ENCODE data around the gene BCAR1.

DNA sequence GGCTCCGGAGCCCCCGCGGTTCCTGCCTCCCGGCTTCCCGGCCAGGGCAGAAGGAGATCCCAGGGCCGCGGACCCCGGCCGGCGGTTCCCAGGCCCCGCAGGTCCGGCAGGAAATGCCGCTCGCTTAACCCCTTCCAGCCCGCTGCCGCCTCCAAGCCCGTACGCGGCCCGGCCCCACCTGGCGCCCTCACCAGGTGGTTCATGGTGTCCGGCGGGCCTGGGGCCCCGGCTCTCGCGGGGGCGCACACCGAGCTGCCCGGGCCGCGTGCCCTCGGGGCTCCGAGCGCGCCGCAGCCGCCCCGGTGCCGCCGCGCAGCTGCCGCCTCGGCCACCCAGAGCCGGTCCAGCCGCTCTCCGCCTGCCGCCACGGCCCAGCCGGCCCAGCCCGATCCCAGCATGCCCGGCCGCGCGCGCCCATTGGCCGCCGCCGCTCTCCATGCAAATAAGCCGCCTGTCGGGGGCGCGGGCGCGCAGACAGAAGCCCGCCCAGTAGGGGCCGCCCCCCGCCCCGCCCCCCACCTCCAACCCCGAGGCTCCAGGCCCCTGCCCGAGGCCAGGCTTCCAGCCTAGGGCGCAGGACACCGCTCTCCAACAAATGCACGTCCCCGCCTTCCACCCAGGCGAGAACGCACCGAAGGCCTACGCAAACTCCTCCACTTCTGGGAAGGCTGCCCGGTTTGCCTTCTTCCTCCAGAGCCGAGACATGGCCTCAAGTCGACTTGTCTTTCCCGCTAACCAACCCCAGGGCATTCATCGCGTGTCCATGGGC is at the start of gene BCAR1:
- peak; percentile 15 for TF ChIP-seq POLR2A (IDR thresholded peaks at IDR 0.05)
- TF ChIP-seq, protein P1, sequence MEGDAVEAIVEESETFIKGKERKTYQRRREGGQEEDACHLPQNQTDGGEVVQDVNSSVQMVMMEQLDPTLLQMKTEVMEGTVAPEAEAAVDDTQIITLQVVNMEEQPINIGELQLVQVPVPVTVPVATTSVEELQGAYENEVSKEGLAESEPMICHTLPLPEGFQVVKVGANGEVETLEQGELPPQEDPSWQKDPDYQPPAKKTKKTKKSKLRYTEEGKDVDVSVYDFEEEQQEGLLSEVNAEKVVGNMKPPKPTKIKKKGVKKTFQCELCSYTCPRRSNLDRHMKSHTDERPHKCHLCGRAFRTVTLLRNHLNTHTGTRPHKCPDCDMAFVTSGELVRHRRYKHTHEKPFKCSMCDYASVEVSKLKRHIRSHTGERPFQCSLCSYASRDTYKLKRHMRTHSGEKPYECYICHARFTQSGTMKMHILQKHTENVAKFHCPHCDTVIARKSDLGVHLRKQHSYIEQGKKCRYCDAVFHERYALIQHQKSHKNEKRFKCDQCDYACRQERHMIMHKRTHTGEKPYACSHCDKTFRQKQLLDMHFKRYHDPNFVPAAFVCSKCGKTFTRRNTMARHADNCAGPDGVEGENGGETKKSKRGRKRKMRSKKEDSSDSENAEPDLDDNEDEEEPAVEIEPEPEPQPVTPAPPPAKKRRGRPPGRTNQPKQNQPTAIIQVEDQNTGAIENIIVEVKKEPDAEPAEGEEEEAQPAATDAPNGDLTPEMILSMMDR (IDR thresholded peaks at IDR 0.05), result peak in 1 of 3 donors; percentile 25
